CD14-positive monocyte (primary cell): ENCODE results near the gene SYPL2. TPM values are rescaled to one million over a fixed set of nuclear protein-coding genes. Genes with fewer than 3 reads are reported as not detected.
A peak's percentile ranks its signal among the peaks of the same experiment; 100 is the strongest.

Source experiments
- DNase-seq, 3 donors: peaks; one replicate each; pipeline ENCODE4 v3.0.0-alpha.2; 2011 to 2022
- H2AFZ ChIP-seq: 2 replicates; pipeline ENCODE4 v1.6.0; 2012; ENCODE audit warnings: mild to moderate bottlenecking, low read depth, low read length, inconsistent platforms; ENCODE audit not compliant: insufficient read depth, poor library complexity, severe bottlenecking
- H3K27ac ChIP-seq, 2 donors: 1 replicate in 1 of 2; 2 replicates in 1 of 2; pipeline ENCODE4 v1.5.1; 2012 to 2013; ENCODE audit warnings: low read length in 2 of 2, control low read depth in 1 of 2, inconsistent platforms in 1 of 2, low read depth in 1 of 2, mild to moderate bottlenecking in 1 of 2
- H3K27me3 ChIP-seq, 2 donors: one replicate each; pipeline versions ENCODE4 v1.6.0 to v1.6.1; 2011 to 2013; ENCODE audit warnings: low read length in 2 of 2; ENCODE audit not compliant: control insufficient read depth in 2 of 2, insufficient read depth in 2 of 2
- H3K36me3 ChIP-seq, 2 donors: replicated peaks in 1 of 2; 1 replicate in 1 of 2; 2 replicates in 1 of 2; pipeline versions ENCODE4 v1.5.1 to v1.6.1; 2012 to 2013; ENCODE audit warnings: low read length in 2 of 2, control low read depth in 1 of 2, inconsistent platforms in 1 of 2, mild to moderate bottlenecking in 1 of 2; ENCODE audit not compliant: insufficient read depth in 2 of 2, control insufficient read depth in 1 of 2
- H3K4me1 ChIP-seq, 2 donors: 1 replicate in 1 of 2; 2 replicates in 1 of 2; pipeline versions ENCODE4 v1.5.1 to v1.6.1; 2012 to 2013; ENCODE audit warnings: low read length in 2 of 2, control low read depth in 1 of 2, inconsistent platforms in 1 of 2, mild to moderate bottlenecking in 1 of 2, moderate library complexity in 1 of 2; ENCODE audit not compliant: insufficient read depth in 2 of 2, control insufficient read depth in 1 of 2
- H3K4me2 ChIP-seq: replicated peaks from 2 replicates; pipeline ENCODE3; 2012; ENCODE audit warnings: low read length, moderate library complexity, mild to moderate bottlenecking; ENCODE audit not compliant: poor library complexity, severe bottlenecking; ENCODE audit errors: extremely low read depth
- H3K4me3 ChIP-seq, 3 experiments: fragments of 200-600 bp in 1 of 3; sonication (generic) in 1 of 3; replicated peaks in 1 of 3; 1 replicate in 2 of 3; 2 replicates in 1 of 3; pipeline ENCODE4 v1.5.1; 2011 to 2013; ENCODE audit warnings: low read length in 3 of 3, mild to moderate bottlenecking in 3 of 3, control low read depth in 2 of 3, low read depth in 2 of 3, inconsistent platforms in 1 of 3, moderate library complexity in 1 of 3
- H3K79me2 ChIP-seq: 2 replicates; pipeline ENCODE4 v1.6.0; 2012; ENCODE audit warnings: mild to moderate bottlenecking, control low read depth, inconsistent platforms, low read length, moderate library complexity; ENCODE audit not compliant: insufficient read depth
- H3K9ac ChIP-seq: 2 replicates; pipeline ENCODE4 v1.6.0; 2017; ENCODE audit warnings: low read length, mild to moderate bottlenecking; ENCODE audit not compliant: insufficient read depth, poor library complexity, severe bottlenecking
- H3K9me3 ChIP-seq, 2 donors: replicated peaks in 1 of 2; 1 replicate in 1 of 2; 2 replicates in 1 of 2; pipeline versions ENCODE4 v1.5.1 to v1.6.1; 2012 to 2013; ENCODE audit warnings: low read length in 2 of 2, control low read depth in 1 of 2; ENCODE audit not compliant: control insufficient read depth in 1 of 2, insufficient read depth in 1 of 2
- H4K20me1 ChIP-seq: 2 replicates; pipeline ENCODE4 v1.6.0; 2012; ENCODE audit warnings: mild to moderate bottlenecking, low read length, control low read depth, moderate library complexity; ENCODE audit not compliant: insufficient read depth
- H3K27ac Mint-ChIP-seq, 7 donors: one replicate each; pipeline ENCODE4 v1.8.0; 2020; ENCODE audit warnings: mild to moderate bottlenecking in 7 of 7, mixed read lengths in 7 of 7, moderate library complexity in 6 of 7, inconsistent platforms in 2 of 7
- H3K27me3 Mint-ChIP-seq, 3 donors: one replicate each; pipeline ENCODE4 v1.8.0; 2021 to 2022; ENCODE audit warnings: low read depth in 3 of 3, mild to moderate bottlenecking in 3 of 3, mixed read lengths in 3 of 3, moderate library complexity in 3 of 3, inconsistent platforms in 1 of 3
- H3K36me3 Mint-ChIP-seq, 2 donors: one replicate each; pipeline ENCODE4 v1.8.0; 2020; ENCODE audit warnings: mixed read lengths in 2 of 2, inconsistent platforms in 1 of 2, mild to moderate bottlenecking in 1 of 2
- H3K4me1 Mint-ChIP-seq: one replicate; pipeline ENCODE4 v1.8.0; 2020; ENCODE audit warnings: mild to moderate bottlenecking, mixed read lengths
- H3K4me3 Mint-ChIP-seq, 2 donors: one replicate each; pipeline ENCODE4 v1.8.0; 2020; ENCODE audit warnings: mild to moderate bottlenecking in 2 of 2, mixed read lengths in 2 of 2, moderate library complexity in 1 of 2
- H3K9me3 Mint-ChIP-seq, 7 donors: one replicate each; pipeline ENCODE4 v1.8.0; 2020 to 2022; ENCODE audit warnings: mixed read lengths in 7 of 7, mild to moderate bottlenecking in 6 of 7, moderate library complexity in 6 of 7, inconsistent platforms in 2 of 7
- CTCF ChIP-seq: fragments of 200-600 bp; IDR thresholded peaks from one replicate; pipeline ENCODE4 v1.8.0; 2022; ENCODE audit warnings: antibody characterized with exemption, mild to moderate bottlenecking
- whole genome bisulfite sequencing: methylation state at CpG from one replicate; pipeline ENCODE4 v1.1.5; 2013; ENCODE audit warnings: missing lambda C conversion rate; ENCODE audit not compliant: insufficient coverage; 5-methylcytosine and 5-hydroxymethylcytosine counted together
- intact Hi-C, 2 donors: fragments of 100-400 bp; cut with micrococcal nuclease; formaldehyde crosslinking; loops; one replicate each; pipeline versions ENCODE4 v1.15.0 to v1.15.1; 2023
- polyA plus RNA-seq, 3 donors: library from polyadenylated mRNA; depleted of rRNA in 1 of 3; unstranded in 2 of 3; stranded (reverse) in 1 of 3; fragments of 300-500 nt in 2 of 3; fragments of >200 nt in 1 of 3; fragmentation: Illumina TruSeq in 2 of 3; gene quantifications; 1 replicate in 2 of 3; 2 replicates in 1 of 3; pipeline ENCODE4 v1.2.3, GENCODE V29; 2012 to 2021

Gene SYPL2
- polyA plus RNA-seq, 3 donors = 0.03 to 0.12 TPM; not detected in 1

DNA sequence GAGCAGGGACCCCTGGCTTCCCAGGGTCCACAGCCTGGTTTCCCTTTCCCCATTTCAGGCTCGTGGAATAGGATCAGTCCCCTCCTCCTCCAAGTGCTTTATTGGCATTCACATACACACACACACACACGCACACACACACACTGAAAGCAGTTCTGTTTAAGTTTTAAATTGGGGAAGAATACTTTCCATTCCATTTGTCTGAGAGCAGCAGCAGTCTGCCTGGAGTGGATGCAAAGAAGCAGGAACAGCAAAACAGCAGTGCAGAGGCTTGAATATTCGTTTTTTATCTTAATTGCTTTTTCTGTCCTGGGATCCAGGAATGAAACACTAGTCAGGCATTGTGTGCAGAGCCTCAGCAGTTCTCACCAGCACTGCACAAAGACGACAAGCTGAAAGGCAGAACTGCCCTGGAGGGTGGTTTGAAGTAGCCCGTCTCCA is 34.6 kb downstream of the SYPL2 start:
- no peak overlapping the region for H3K4me2 ChIP-seq
- Mint-ChIP-seq H3K27ac (peak overlapping the region in 1 of 7 donors; percentile 6), H3K4me1 (peaks cover 22% of the 10 kb centered on the region), H3K4me3 (no peak overlapping the region), H3K27me3 (no peaks in the 10 kb centered on the region), H3K9me3 (no peaks in the 10 kb centered on the region), H3K36me3 (peaks cover 50 to 62% of the 10 kb centered on the region in 2 donors)
- no peak for DNase-seq
- peaks cover 58% of the 10 kb centered on the region for H4K20me1 ChIP-seq
- no peak overlapping the region for H2AFZ ChIP-seq
- H3K27me3 ChIP-seq = no peaks in the 10 kb centered on the region
- no peak overlapping the region for H3K27ac ChIP-seq
- no peak overlapping the region for H3K4me3 ChIP-seq
- intact Hi-C loops = no loop called here
- WGBS = 87% methylated on average over 2 of the region's 5 CpGs
- no peaks in the 10 kb centered on the region for H3K9me3 ChIP-seq
- peaks cover 5 to 8% of the 10 kb centered on the region in 2 donors for H3K4me1 ChIP-seq
- peaks cover 26% of the 10 kb centered on the region for H3K79me2 ChIP-seq
- H3K9ac ChIP-seq = no peak overlapping the region
- H3K36me3 ChIP-seq = peaks cover 43 to 68% of the 10 kb centered on the region in 2 donors
- TF ChIP-seq CTCF = no peak

GRCh38 chr1:109501644-109502363 is 35.5 kb downstream of the SYPL2 start:
- H3K4me2 ChIP-seq = no peak overlapping the region
- H3K27me3 ChIP-seq = no peaks in the 10 kb centered on the region
- peaks cover 41 to 54% of the 10 kb centered on the region in 2 donors for H3K36me3 Mint-ChIP-seq
- no peak for DNase-seq
- H3K36me3 ChIP-seq = peaks cover 35 to 59% of the 10 kb centered on the region in 2 donors
- H3K27ac Mint-ChIP-seq = peak overlapping the region in 1 of 7 donors; percentile 67
- H3K79me2 ChIP-seq = peaks cover 19% of the 10 kb centered on the region
- H3K4me3 ChIP-seq = no peak overlapping the region
- no peaks in the 10 kb centered on the region for H3K27me3 Mint-ChIP-seq
- no peak overlapping the region for H2AFZ ChIP-seq
- H3K9me3 ChIP-seq = no peaks in the 10 kb centered on the region
- H3K4me3 Mint-ChIP-seq = no peak overlapping the region
- H3K9ac ChIP-seq = no peak overlapping the region
- no peak for TF ChIP-seq CTCF
- 75% methylated on average over 4 of the region's 5 CpGs for WGBS
- peaks cover 51% of the 10 kb centered on the region for H4K20me1 ChIP-seq
- H3K27ac ChIP-seq = no peak overlapping the region
- H3K9me3 Mint-ChIP-seq = no peaks in the 10 kb centered on the region
- H3K4me1 ChIP-seq = peaks cover 5 to 8% of the 10 kb centered on the region in 2 donors
- H3K4me1 Mint-ChIP-seq = peaks cover 20% of the 10 kb centered on the region
- intact Hi-C loops = no loop called here
